Islet precursor cell (in vitro differentiated cells): Measurements from ENCODE around the gene PLEKHN1.

ENCODE experiments used
- DNase-seq: peaks from one replicate; pipeline ENCODE4 v3.0.0-alpha.2; 2018

Gene PLEKHN1

GRCh38 chr1:966135-966703 is at the start of gene PLEKHN1:
Gene PLEKHN1 (plus strand): TSS chr1:966482. CDS start chr1:966532, 50 bp downstream.
- peak; percentile 88 for DNase-seq

GRCh38 chr1:917076-917459 is 49.2 kb upstream of the PLEKHN1 start:
- DNase-seq = no peak

GRCh38 chr1:917466-918091 is 48.7 kb upstream of the PLEKHN1 start:
- DNase-seq = no peak

GRCh38 chr1:918353-918752 is 47.9 kb upstream of the PLEKHN1 start:
- DNase-seq = no peak

- DNase-seq = no peak
Measured at GRCh38 chr1:918843-919242, 47.4 kb upstream of the PLEKHN1 start.

GRCh38 chr1:919271-919872 is 46.9 kb upstream of the PLEKHN1 start:
- DNase-seq = no peak

GRCh38 chr1:920010-920409 is 46.3 kb upstream of the PLEKHN1 start:
- DNase-seq = no peak

- DNase-seq = no peak
Measured at GRCh38 chr1:920521-920920, 45.8 kb upstream of the PLEKHN1 start.

- DNase-seq = peak; percentile 89
Measured at GRCh38 chr1:921011-921837, 45.1 kb upstream of the PLEKHN1 start.

GRCh38 chr1:923131-923990 is 42.9 kb upstream of the PLEKHN1 start, which contains the start of gene SAMD11:
Gene SAMD11 (plus strand): TSS chr1:923923. CDS start chr1:924432, 509 bp downstream.
- DNase-seq = peak; percentile 91

- no peak for DNase-seq
Measured at GRCh38 chr1:923991-924655, 42.2 kb upstream of the PLEKHN1 start.

GRCh38 chr1:924656-925560 is 41.4 kb upstream of the PLEKHN1 start:
- peak; percentile 80 for DNase-seq

- DNase-seq = peak; percentile 77
Measured at GRCh38 chr1:925561-926421, 40.5 kb upstream of the PLEKHN1 start.

GRCh38 chr1:927234-927633 is 39.0 kb upstream of the PLEKHN1 start:
- DNase-seq = no peak

- no peak for DNase-seq
Measured at GRCh38 chr1:927748-928147, 38.5 kb upstream of the PLEKHN1 start.

GRCh38 chr1:928825-929661 is 37.2 kb upstream of the PLEKHN1 start:
- no peak for DNase-seq

- DNase-seq = no peak
Measured at GRCh38 chr1:929712-930632, 36.3 kb upstream of the PLEKHN1 start.

GRCh38 chr1:930633-931138 is 35.6 kb upstream of the PLEKHN1 start:
- DNase-seq = no peak
